Measurements from ENCODE around the gene NME2. TPM values are rescaled to one million over a fixed set of nuclear protein-coding genes. Genes with fewer than 3 reads are reported as not detected.

Gene NME2
- total RNA-seq, 4 donors from 2014 or later = 338 to 534 (median 488) TPM

DNA sequence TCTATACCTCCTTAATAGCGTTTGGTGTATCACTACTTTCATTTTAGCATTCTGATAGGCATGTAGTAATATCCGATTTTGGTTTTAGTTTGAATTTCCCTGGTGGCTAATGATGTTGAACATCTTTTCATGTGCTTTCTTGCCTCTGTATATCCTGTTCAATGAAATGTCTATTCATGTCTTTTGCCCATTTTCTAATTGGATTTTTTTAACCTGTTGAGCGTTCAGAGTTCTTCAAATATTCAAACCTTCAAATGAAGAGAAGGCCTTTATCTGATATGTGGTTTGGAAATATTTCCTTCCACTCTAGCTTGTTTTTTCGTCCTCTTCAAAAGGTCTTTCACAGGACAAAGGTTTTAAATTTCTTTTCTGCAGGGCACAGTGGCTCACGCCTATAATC is 15.3 kb upstream of the NME2 start:
- DNase-seq (ENCODE audit: low spot score in 2 of 2) = no peak
- 85 to 88% methylated on average over 5 of the region's 5 CpGs for WGBS, 2 donors
- no peak for TF ChIP-seq POLR2A (IDR thresholded peaks at IDR 0.05)
- intact Hi-C loops (cut with DNase I; ENCODE audit: low total_unique reads) = no loop called here
- H3K4me3 ChIP-seq (ENCODE audit: low read depth, poor library complexity, severe bottlenecking) = no peak overlapping the region

DNA sequence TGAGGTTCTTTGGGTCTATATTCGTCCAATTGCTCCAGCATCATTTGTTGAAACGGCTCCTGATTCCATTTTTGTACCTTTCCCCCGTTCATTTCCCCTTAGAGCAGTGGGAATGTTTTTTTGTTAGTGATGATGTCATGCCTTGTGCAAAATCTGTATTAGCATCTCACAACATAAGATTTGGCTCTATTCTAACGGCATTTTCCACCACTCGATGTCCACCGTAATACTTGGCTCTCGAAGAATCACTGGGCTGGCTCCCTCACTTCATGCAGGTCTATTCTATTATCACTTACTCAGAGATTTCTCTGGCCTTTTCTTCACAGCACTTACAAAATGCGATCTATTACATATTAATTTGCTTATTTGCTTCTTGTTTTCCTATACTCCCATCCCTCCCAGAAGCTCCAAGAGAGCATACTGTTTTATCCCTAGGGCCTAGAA is 13.4 kb upstream of the NME2 start:
- WGBS, 2 donors = 13% methylated on average over 8 of the region's 8 CpGs
- intact Hi-C loops (cut with DNase I; ENCODE audit: low total_unique reads) = no loop called here
- no peak overlapping the region for H3K4me3 ChIP-seq (ENCODE audit: low read depth, poor library complexity, severe bottlenecking)
- no peak for DNase-seq (ENCODE audit: low spot score in 2 of 2)
- TF ChIP-seq, protein P1, sequence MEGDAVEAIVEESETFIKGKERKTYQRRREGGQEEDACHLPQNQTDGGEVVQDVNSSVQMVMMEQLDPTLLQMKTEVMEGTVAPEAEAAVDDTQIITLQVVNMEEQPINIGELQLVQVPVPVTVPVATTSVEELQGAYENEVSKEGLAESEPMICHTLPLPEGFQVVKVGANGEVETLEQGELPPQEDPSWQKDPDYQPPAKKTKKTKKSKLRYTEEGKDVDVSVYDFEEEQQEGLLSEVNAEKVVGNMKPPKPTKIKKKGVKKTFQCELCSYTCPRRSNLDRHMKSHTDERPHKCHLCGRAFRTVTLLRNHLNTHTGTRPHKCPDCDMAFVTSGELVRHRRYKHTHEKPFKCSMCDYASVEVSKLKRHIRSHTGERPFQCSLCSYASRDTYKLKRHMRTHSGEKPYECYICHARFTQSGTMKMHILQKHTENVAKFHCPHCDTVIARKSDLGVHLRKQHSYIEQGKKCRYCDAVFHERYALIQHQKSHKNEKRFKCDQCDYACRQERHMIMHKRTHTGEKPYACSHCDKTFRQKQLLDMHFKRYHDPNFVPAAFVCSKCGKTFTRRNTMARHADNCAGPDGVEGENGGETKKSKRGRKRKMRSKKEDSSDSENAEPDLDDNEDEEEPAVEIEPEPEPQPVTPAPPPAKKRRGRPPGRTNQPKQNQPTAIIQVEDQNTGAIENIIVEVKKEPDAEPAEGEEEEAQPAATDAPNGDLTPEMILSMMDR (IDR thresholded peaks at IDR 0.05) = no peak
- TF ChIP-seq POLR2A (IDR thresholded peaks at IDR 0.05) = no peak

DNA sequence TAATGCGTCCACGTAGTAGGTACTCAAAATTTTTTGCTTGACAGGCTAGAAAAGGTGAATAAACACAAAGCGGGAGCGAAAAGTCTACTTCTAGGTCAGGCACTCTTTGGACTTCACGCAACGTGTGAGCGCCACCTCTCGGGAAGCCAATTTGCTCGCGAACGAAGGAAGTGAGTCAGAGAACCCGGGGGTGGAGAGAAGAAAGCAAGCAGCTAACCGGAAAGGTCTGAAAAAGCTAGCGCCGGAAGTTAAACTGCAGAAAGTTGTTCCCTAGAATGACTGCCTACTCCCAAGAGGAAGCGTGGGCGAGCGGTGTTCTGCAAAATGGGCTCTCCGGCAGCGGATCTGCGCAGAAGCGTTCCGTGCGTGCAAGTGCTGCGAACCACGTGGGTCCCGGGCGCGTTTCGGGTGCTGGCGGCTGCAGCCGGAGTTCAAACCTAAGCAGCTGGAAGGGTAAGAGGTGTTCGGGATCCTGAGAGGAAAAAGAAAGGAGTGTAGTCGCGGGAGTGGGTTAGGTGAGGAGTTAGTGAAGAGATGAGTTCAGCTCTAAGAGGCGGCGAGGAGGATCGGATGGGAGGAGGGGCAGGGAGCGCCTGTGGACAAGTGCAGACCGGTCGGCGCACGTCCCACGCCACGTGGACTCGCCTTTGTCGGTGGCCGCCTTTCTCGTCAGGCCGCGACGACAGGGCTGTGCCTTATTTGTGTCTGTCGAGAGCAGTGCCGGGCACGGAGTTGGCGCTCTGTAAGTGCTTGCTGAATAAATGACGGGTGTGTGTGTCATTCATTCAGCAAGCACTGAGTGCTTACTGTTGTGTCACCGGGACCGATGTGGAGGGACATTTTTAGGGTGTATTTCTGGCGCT is 12.8 kb upstream of the NME2 start, which contains the start of gene NME1:
TSS of gene NME1 (plus strand) at position 350 of the 863 bp plus-strand sequence. CDS start 2,096 bp downstream, outside the sequence.
- peak; percentile 98 to 99 for DNase-seq (ENCODE audit: low spot score in 2 of 2)
- peak within 1 kb of the TSS; percentile 50 for H3K4me3 ChIP-seq (ENCODE audit: low read depth, poor library complexity, severe bottlenecking)
- intact Hi-C loops (cut with DNase I; ENCODE audit: low total_unique reads) = no loop called here
- WGBS, 2 donors = 0 to 1% methylated on average over 58 to 60 of the region's 60 CpGs
- TF ChIP-seq, protein P1 (IDR thresholded peaks at IDR 0.05) = peak in 1 of 3 donors; percentile 80
- TF ChIP-seq POLR2A (IDR thresholded peaks at IDR 0.05) = no peak

DNA sequence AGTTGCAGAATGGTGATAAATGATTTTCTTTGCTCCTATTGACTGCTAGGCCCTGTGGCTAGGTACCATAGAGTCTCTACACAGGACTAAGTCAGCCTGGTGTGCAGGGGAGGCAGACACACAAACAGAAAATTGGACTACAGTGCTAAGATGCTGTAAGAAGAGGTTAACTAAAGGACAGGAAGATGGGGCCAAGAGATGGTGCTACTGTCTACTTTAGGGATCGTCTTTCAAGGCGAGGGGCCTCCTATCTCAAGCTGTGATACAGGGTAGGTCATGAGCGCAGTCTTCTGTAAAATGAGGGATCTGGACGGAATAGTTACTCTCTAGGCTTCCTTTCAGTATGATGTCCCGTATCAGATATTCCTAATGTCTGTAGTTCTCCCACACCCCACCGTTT is 12.0 kb upstream of the NME2 start:
- TF ChIP-seq, protein P1 (IDR thresholded peaks at IDR 0.05) = no peak
- no peak for TF ChIP-seq POLR2A (IDR thresholded peaks at IDR 0.05)
- peak in 1 of 2 donors; percentile 42 for DNase-seq (ENCODE audit: low spot score in 2 of 2)

DNA sequence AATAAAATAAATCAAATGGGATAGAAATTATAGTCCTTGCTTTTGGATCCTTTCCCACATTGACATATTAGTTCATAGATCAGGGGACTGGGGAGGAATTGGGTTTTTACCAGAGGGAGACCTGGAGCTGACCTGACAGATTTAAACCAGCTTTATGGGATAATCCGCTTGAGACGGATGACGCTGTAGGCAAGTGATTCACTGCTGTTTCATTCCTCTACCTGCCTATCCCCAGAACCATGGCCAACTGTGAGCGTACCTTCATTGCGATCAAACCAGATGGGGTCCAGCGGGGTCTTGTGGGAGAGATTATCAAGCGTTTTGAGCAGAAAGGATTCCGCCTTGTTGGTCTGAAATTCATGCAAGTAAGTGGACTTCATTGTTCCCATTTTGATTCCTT is 10.8 kb upstream of the NME2 start:
- intact Hi-C loops (cut with DNase I; ENCODE audit: low total_unique reads) = no loop called here
- no peak for DNase-seq (ENCODE audit: low spot score in 2 of 2)
- 96% methylated on average over 8 of the region's 8 CpGs for WGBS, 2 donors
- no peak overlapping the region for H3K4me3 ChIP-seq (ENCODE audit: low read depth, poor library complexity, severe bottlenecking)
- TF ChIP-seq POLR2A (IDR thresholded peaks at IDR 0.05) = no peak
- TF ChIP-seq, protein P1 (IDR thresholded peaks at IDR 0.05) = no peak

More for the DNA sequence above, 12.0 kb upstream of the NME2 start:
- WGBS, 2 donors = 9% methylated on average over 6 of the region's 6 CpGs
- peak overlapping the region; percentile 50 for H3K4me3 ChIP-seq (ENCODE audit: low read depth, poor library complexity, severe bottlenecking)
- intact Hi-C loops (cut with DNase I; ENCODE audit: low total_unique reads) = no loop called here

DNA sequence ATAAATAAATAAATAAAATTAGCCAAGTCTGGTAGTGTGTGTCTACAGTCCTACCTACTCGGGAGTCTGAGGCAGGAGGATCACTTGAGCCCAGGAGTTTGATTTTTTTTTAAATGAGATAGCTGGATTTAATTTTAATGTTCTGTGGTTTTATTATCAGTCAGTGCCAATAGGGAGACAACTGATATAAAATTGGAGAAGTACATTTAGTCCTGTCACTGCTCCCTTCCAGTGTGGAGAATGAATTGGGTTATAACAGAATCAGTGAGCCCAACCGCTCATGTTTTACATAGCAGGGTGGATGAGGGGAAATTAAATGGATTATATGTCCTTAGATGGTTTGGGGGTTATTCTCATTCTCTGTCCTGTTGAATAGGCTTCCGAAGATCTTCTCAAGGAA is 6.6 kb upstream of the NME2 start:
- DNase-seq (ENCODE audit: low spot score in 2 of 2) = no peak
- TF ChIP-seq, protein P1 (IDR thresholded peaks at IDR 0.05) = no peak
- no peak for TF ChIP-seq POLR2A (IDR thresholded peaks at IDR 0.05)
- intact Hi-C loops (cut with DNase I; ENCODE audit: low total_unique reads) = no loop called here
- WGBS, 2 donors = 97 to 98% methylated on average over 3 of the region's 3 CpGs
- H3K4me3 ChIP-seq (ENCODE audit: low read depth, poor library complexity, severe bottlenecking) = no peak overlapping the region

Data from lower leg skin (tissue), 4 donors.